ENCODE measurements around the gene CPNE5.

- TF ChIP-seq, protein P1, sequence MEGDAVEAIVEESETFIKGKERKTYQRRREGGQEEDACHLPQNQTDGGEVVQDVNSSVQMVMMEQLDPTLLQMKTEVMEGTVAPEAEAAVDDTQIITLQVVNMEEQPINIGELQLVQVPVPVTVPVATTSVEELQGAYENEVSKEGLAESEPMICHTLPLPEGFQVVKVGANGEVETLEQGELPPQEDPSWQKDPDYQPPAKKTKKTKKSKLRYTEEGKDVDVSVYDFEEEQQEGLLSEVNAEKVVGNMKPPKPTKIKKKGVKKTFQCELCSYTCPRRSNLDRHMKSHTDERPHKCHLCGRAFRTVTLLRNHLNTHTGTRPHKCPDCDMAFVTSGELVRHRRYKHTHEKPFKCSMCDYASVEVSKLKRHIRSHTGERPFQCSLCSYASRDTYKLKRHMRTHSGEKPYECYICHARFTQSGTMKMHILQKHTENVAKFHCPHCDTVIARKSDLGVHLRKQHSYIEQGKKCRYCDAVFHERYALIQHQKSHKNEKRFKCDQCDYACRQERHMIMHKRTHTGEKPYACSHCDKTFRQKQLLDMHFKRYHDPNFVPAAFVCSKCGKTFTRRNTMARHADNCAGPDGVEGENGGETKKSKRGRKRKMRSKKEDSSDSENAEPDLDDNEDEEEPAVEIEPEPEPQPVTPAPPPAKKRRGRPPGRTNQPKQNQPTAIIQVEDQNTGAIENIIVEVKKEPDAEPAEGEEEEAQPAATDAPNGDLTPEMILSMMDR (conservative IDR thresholded peaks at IDR 0.05; ENCODE audit: low read length), result peak; percentile 74
- no peak for TF ChIP-seq EZH2phosphoT487 (IDR thresholded peaks at IDR 0.05; ENCODE audit: borderline replicate concordance)
Observed at GRCh38 chr6:36724514-36725390, 114.5 kb downstream of the CPNE5 start.

All from Loucy (cell line).